Stimulated activated CD8-positive, alpha-beta memory T cell treated with anti-CD3 and anti-CD28 coated beads, Interleukin-4, amount 100 ng/mL, for 1 hour (primary cell): ENCODE measurements around the gene HPCAL1.
A peak's percentile ranks its signal among the peaks of the same experiment; 100 is the strongest.
"Not testable (repeated sequence)": the region's sequence is repeated elsewhere in the genome, so short reads cannot be mapped to it uniquely, and the experiment has no call there.

Experiments used
- DNase-seq, 2 donors: peaks; one replicate each; pipeline ENCODE4 v3.0.0-alpha.2; 2020; ENCODE audit warnings: low read depth in 2 of 2, low spot score in 1 of 2

The HPCAL1 gene

DNA sequence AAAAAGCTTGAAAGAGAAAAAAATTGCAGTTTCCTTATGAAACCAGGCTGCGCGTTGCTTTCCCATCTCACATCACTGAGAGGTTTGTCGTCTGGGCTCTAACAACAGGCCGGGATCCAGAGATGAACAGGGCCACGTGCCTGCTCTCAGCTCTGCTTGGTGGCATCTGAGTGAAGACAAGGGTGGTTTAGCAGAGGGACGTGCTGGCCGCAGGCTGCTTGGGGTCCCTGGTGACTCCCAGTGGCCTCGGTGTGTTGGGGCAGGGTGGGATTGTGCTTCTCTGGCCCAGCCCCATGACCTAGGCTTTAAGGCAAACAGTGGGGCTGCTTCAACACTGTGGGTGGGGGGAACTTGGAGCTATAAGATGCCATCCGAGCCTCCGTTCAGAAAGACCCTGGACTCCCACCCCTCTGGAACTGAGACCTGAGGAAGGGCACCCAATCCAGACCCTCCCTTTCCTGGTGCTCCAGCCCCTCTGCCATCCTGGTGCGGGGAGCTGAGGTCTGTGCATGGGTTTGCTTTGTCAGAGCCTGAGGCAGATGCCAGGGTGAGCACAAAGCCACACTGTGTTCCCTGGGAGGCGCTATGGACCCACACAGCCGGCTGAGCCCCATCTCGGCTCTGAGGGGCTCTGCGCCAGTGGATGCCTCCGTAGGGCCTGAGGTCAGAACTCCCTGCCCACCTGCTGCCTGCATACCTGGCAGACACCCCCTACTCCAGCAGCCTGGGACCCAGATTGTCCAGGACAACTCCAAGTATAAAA is 18.4 kb upstream of the HPCAL1 start:
- no peak for DNase-seq

DNA sequence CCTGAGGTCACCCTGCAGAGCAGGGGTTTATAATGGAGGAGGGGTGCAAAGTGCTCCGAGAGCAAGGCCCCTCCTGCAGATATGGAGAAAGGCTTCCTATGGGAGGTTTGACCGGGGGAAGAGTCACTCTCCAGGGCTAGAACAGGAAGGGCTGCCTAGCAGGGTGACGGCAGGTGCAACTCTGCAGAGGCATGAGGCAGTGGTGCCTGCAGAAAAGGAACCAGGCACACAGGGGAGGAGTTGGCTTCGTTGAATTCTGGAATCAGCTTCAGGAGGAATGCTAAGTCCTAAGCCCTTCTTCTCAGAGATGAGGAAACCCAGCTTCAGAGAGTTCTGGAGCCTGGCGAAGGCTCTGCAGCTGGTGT is 17.5 kb upstream of the HPCAL1 start:
- no peak for DNase-seq

DNA sequence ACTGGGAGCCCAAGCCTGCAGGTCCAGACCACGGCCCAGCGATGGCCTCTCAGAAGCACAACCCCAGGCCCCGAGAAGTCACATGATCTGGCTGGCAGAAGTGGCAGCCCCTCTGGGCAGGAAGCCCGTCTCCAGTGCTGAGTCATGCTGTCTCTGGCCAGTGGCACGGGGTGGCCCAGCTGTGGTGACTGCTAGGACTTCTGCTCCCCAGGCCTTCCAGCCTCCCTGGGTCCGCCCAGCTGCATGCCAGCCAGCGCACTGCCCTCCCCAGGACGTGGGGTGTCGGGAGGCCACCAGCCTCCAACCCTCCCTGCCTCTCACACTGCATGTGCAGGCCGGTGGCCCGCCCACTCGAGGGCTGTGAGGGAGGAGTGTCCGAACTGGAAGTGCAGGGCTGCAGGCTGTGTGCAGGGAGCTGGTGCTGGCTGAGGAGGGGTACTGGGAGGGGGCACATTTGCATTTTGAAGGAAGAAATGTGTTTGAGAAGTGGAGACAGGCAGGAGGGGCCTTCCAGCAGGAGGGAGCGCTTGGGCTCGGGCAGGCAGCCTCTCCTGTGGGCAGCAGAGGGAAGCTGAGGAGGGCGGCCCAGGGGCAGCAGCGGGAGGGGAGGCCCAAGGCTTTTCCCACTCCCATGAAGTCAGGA is 17.0 kb upstream of the HPCAL1 start:
- no peak for DNase-seq

DNA sequence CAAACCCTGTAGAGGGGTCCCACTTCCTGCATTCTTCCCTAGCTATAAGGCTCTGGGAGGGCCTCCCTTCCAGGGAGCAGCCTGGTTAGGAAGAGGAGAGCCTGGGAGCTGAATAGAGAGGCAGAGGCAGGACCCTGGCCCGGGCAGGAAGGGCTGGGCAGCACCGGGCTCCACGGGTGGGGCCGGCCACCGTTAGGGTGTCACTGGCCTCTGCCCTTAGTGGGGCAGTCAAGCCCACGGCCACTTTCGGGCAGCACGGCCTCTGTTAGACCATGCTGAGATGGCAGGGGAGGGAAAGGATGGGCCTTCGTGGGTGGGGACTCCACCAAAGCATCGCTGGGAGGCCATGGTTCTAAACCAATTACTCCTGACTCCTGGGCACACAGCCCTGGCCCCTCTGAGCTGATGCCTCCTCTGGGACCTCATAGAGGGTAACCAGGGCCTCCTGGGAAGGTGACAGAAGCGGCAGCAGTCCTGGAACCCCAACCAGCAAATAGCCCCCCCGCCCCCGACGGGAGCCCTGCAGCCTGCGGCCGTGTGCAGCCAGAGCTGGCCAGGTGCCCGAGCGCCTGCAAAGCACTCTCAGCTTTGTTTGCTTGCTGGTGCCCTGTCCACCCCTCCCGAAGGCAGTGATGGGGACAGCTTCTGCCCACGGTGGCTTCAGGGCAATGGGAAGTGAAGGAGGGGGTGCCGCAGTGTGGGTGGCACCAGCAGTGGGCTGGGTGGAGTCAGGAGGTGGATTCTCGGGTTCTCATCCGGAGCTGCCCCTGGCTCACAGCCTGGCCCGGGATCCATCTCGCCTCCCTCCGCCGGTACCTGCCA is 16.3 kb upstream of the HPCAL1 start:
- DNase-seq: no peak

DNA sequence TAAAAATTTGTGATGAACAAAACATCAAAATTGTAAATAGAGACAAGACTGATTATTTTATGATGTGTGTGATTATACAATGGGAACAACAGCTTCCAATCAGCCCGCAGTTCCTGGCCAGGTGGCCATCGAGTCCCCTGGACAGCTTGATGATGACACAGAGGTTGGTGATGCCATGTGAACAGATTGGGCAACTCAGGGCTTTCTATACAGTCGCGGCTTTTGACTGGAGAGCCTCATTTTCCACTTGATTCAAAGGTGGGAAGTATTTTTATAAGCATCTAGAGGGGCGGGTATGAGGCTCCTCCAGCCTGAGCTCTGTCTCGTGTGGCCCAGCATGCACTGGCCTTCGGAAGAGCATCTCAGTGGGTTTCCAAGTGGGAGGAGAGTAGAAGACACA is 14.9 kb upstream of the HPCAL1 start:
- DNase-seq: no peak

DNA sequence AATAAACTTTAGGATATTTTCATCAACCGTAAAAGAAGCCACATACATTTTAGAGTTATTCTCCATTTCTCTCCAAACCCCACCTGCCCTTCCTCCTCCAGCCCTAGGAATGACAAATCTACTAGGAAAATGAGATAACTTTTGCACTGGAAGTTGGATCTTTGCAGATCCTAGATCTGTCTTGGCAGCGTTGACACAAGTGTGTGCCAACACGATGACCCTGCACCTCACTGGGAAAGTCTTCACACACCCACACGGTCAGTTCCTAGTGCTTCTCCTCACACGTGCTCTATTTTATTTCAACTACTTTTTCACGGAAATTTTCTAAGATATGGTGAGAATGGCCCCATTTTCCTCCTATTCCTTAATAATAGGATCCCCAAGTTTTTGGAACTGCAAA is 14.1 kb upstream of the HPCAL1 start:
- DNase-seq: no peak

DNA sequence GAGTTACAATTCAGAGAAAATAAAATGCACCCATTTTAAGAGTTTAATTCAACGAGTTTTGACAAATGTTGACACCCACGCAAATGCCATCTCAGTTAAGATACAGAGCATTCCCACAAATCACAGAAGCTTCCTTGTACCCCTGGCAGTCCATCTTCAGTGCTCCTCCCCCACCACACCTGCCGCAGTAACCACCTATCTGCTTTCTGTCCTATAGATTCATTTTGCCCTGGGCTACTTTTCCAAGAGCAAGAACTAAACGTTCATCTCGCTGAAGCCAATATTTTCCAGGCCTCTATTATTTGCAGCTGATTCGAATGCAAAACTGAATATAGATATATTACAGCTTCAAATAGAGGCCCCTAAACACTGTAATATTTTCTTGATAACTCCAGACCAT is 13.4 kb upstream of the HPCAL1 start:
- DNase-seq: no peak

DNA sequence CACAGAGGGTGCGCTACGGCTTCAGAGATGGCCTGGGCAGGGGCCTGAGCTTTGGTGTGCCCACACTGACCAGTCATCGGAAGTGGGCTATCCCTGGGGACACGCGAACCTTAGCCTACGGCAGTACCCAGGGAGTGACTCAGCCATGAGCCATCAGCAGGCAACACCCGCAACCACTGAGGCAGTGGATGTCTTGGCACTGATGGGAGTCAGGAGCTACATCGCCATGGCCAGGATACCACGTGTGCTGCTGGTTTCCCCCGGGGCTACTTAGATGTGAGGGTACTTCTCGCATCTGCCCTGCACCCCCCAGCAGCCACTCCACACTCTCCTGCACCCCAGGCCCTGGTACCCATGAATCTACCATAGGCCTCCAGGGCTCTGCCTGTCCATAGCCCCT is 12.8 kb upstream of the HPCAL1 start:
- no peak for DNase-seq

DNA sequence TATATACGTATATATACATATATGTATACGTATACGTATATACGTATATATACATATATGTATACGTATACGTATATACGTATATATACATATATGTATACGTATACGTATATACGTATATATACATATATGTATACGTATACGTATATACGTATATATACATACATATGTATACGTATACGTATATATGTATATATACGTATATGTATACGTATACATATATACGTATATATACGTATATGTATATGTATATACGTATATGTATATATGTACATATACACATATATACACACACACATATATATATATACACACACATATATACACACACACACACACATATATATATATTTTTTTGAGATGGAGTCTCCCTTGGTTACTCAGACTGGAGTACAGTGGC is 11.3 kb upstream of the HPCAL1 start:
- DNase-seq: not testable (repeated sequence)

DNA sequence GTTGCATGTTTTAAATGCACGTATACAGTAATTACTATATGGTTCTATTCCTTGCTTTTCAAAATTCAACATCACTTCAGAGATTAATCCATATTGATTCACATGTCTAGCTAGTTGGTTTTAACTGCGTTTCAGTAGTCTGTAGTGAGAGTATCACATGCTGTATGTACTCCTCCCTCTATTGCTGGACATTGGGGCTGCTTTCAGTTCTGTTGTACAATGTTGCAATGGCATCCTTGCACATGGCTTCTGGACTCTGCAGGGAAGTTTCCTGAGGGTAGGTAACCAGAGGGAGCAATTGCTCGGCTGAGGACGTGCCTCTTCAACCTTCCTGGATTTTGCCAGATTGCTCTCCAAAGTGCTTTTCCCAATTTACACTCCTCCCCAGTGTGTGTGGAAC is 10.7 kb upstream of the HPCAL1 start:
- no peak for DNase-seq

DNA sequence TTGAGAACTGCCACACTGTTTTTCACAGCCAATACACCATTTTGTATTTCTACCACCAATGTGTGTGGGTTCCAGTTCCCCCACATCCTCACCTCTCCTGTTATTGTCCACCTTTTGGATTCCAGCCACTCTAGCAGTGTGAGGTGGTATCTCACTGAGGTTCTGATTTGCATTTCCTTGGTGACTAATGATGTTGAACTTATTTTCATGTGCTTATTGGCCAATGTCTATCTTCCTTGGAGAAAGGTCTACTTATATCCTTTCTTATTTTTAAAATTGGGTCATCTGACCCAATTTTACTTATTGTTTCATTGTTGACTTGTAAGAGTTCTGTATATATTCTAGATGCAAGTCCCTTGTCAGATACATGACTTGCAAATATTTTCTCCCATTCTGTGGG is 9.1 kb upstream of the HPCAL1 start:
- DNase-seq: no peak

DNA sequence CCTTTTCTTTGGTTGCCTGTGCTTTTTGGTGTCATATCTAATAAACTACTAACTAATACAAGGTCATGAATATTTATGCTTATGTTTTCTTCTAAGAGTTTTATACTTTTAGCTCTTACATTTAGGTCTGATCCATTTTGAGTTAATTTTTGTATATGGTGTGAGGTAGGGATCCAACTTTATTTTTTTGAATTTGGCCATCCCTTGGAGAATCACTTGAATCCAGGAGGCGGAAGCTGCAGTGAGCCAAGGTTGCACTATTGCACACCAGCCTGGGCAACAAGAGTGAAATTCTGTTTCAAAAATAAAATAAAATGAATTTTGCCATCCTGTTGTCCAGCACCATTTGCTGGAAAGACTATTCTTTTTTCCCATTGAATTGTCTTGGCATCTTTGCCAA is 8.6 kb upstream of the HPCAL1 start:
- DNase-seq: no peak

DNA sequence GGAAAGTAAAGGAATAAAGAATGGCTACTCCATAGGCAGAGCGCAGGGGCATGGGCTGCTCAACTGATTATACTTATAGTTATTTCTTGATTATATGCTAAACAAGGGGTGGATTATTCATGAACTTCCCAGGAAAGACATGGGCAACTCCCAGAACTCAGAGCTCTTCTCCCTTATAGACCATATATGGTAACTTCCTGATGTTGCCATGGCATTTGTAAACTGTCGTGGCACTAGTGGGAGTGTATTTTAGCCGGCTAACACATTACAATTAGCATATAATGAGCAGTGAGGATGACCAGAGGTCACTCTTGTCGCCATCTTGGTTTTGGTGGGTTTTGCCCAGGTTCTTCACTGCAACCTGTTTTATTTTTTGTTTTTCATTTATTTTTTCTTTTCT is 7.1 kb upstream of the HPCAL1 start:
- not testable (repeated sequence) for DNase-seq

DNA sequence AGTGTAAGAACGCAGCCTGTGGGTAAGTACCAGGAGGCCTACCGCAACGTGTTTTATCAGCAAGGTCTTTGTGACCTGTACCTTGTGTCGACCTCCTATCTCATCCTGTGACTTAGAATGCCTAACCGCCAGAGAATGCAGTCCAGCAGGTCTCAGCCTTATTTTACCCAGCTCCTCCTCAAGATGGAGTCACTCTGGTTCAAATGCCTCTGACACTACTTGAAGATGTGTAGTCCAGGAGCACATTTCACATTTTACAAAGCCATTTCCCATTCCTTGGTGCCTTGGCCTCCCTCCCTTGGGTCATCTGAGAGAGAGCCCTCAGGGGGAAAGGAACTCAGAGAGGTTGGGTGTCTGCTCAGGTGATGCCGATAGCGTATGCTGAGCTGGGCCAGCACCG is 6.6 kb upstream of the HPCAL1 start:
- DNase-seq: no peak

DNA sequence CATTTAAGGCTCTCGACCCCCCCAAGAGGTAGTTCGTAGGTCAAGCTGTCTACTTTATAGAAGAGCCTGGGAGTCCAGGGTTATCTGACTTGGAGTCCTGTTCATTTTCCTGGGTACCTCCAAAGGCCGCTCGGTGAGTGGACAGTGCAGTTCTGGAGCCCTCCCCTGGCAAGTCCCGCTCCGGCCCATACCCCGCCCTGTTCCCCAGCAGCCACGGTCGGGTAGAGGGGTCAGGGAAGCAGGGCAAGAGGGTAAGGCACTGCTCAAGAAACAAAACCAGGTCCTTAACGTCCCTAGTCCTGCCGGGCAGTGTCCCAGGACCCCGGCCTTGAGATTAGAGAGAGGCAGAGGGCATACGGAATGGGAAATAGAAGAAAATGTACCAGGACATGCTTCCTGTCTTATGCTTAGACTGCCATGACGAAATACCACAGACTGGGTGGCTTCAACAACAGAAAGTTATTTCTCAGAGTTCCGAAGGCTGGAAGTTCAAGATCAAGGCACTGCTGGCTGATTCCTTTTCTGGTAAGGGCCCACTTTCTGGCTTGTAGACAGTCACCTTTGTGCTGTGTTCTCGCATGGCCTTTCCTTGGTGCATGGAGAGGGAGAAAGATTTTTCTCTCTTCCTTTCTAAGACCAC is 5.4 kb upstream of the HPCAL1 start:
- no peak for DNase-seq

DNA sequence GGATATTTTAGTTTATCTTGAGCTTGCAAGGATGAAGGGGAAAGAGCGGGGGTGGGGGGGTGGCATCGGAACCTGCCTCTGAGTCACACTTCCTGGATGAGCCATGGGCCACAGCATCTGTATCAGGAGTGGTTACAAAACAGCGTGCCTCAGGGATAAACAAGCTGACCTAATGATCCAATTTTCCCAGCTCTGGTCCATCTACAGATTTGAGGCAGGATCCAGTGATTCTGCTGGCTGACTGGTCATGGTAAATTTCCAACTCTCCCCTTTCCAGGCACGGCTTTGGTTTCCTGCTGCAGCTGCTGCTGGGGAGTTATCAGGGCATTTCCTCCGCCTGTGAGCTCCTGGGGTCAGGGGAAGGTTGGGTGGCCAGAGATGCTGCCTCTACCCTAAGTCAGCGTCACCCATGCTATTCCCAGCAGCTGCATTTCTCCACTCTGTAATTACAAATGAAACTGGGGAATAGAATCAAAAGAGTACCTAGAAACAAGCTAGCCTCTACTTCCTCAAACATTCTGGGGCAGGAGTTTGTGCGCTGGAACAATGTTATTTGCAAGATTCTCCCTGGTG is 4.7 kb upstream of the HPCAL1 start:
- peak in 1 of 2 donors; percentile 46 for DNase-seq

DNA sequence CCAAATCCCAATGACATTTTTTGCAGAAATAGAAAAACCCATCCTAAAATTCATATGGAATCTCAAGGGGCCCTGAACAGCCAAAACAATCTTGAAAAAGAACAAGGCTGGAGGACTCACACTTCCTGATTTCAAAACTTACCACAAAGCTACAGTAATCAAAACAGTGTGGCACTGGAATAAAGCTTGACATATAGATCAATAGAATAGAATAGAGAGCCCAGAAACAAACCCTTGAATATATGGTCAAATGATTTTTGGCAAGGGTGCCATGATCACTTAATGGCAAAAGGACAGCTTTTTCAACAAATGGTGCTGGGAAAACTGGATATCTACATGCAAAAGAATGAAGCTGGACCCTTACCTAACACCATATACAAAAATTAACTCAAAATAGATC is 3.9 kb upstream of the HPCAL1 start:
- DNase-seq: not testable (repeated sequence)

DNA sequence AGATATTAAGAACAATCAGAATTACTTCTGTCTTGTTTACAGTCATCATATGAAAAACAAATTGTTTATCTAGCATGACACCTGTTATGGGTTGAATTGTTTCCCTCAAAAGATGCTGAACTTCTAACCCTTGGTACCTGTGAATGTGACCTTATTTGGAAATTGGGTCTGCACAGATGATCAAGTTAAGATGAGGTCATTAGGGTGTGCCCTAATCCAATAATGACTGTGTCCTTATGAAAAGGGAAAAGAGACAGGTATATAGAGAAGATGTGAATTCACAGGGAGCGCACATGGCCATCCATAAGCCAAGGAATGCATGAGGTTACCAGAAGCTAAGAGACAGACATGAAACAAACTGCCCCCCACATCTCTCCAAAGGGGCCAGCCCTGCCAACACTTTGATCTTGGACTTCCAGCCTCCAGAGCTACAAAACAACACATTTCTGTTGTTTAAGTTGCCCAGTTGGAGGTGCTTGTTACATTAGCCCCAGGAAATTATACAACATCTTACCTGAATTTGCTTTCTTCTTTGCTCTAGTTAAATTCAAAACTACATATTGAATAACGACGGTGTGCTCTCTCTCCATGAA is 2.3 kb upstream of the HPCAL1 start:
- DNase-seq: no peak

DNA sequence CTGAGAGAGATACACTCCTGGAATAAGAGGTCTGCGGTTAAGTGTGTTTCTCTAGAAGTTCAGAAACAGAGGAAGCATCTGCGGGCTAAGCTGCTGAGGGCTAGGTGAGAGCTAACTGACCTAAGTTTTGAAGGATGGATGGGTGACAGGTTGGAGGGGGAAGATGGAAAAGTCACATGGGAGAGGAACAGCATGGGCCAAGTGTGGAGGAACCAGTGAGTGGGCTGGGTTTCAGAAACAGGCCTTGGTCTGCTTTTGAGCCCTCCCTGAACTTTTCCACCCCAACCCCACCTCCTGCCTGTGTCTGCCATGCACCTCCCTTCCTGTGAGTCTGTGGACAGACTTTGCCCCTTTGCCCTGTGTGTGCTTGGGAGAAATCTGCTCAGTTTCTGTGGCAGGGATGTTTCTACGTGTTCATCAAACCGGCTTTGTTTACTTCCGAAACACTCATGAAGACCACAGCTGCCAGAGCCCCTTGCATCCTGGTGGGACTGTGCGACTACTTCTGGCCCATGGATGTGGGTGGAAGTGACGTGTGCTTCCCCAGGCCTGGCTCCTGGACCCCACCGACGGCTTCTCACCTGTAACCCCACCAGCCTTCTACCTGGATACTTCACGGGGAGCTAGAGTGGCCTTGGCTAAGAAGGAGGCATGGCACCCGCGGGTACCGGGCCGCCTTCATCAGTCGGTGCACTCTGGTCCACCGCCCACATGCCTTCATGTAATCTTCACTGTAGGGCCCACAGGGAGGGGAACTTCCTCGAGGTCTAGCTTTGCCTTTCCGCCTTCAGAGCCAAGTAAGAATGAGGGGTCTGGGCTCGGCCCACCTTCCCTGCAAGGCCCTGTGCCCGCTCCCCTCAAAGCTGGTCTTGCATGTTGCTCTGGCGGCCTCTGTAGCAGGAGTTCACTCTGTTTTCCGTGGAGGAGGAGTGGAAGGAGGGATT is 1.4 kb upstream of the HPCAL1 start:
- DNase-seq: no peak

DNA sequence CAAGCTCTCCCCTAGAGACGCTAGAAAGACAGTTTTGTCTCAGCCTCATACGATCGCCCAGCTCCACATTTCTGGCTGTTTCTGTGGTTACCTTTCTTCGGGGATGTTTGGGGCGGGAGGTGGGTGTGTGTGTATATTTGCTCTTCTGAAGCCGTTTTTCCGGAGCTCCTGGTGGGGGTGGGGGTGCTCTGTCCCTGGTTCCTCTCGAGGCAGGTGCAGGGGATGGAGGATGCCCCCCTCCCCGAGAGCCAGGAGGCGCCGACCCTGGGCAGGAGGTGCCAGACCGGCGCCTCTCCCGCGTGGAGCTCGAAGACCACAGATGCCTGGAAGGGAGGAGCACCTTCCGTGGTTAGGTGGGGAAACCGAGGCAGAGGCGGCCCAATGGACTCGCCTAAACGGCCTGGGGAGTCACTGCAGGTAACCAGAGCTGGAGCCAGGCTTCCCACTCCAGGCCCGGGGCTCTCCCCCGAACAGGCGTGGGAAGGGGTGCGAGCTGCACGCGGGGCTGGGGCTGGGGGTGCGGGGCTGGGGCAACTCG is 694 bp upstream of the HPCAL1 start:
- DNase-seq: no peak
